HG02763 (cell line): ENCODE results near the gene ILF2.
A peak's percentile ranks its signal among the peaks of the same experiment; 100 is the strongest.

Experiments
- ATAC-seq: cut with Tn5 transposase; IDR thresholded peaks from one replicate; pipeline ENCODE4 v1.9.1; 2021; ENCODE audit warnings: mild to moderate bottlenecking, moderate library complexity; ENCODE audit not compliant: unreplicated experiment

The ILF2 gene

DNA sequence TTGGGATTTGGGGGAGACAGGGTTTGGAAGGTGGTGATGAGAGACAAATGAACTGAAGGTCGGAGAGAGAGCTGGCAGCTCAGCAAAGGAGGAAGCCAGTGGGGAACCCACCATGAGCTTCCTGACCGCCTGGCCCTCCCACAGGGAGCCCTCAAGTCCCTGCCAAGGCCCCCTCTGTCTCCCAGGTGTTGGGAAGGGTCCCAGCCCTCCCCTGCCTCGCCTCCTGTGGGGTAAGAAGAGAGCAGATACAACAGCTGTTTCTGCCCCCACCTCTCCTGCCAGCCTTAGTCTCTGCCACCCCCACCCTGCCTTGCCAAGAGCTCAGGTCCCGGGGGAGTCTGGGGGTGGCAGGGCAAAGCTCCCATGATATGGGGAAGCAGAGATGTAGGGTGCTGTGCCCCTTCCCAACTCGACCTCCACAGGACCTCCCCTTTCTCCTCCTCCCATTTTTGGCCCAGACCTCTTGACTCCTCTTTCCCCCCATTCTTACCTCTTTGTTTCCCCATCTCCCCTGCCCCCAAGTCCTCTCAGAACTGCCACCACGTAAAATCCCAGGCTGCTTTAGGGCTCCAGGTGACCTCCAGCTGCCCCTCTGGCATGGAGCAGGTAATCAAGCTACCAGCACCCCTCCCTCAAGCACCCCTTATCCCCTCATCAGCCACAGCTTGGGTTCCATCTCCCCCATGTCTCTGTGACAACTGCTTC, 42.0 kb downstream of the ILF2 start:
- ATAC-seq: no peak

- no peak for ATAC-seq
Observed at GRCh38 chr1:153627715-153628626, 42.8 kb downstream of the ILF2 start, which contains the start of gene S100A1. Gene S100A1, plus strand, starts transcription at chr1:153628434. Its CDS starts 2,088 bp downstream, at chr1:153630522.

GRCh38 chr1:153626904-153627714, 43.7 kb downstream of the ILF2 start, which contains the start of gene S100A13:
Gene S100A13, minus strand, starts transcription at chr1:153627505. Its CDS starts 1,033 bp downstream, at chr1:153626472.
- ATAC-seq: no peak

DNA sequence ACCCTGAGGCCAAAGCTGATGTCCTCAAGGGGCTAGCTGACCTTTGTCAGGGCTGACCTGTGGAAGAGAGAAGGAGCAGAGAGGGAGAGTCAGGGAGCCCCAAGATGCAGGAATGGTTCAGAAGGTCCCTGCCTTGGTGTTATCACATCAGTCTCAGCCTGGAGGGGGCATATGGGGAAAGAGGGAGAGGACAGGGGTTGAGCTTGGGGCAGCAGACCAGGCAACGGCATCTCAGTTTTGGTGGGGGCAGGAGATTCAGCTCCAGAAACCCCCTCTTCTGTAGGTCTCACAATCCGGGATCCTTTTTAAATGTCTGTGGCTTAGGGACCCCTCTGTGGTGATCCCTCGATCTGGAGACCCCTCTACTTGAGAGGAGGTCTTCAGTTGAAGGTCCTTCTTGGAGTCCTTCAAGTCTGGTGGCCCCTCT, 44.3 kb downstream of the ILF2 start:
- ATAC-seq: no peak

GRCh38 chr1:153624965-153625611, 45.7 kb downstream of the ILF2 start:
- ATAC-seq: no peak

DNA sequence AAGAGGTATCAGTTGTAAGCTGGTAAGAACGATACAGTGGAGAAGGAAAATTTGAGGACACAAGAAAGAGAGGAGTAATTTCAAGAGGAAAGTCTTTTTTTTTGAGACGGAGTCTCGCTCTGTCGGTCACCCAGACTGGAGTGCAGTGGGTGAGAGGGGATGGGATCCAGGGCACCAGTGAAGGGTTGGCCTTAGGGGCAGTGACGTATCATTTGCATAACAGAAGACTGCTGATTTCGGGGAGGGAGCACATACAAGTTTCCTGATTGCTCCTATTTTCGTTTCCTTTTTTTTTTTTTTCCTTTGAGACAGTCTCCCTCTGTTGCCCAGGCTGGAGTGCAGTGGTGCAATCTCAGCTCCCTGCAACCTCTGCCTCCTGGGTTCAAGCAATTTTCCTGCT, 47.7 kb downstream of the ILF2 start:
- ATAC-seq: no peak

- no peak for ATAC-seq
Observed at GRCh38 chr1:153619171-153619570, 51.6 kb downstream of the ILF2 start.

GRCh38 chr1:153617663-153618062, 53.1 kb downstream of the ILF2 start:
- ATAC-seq: peak; percentile 58

DNA sequence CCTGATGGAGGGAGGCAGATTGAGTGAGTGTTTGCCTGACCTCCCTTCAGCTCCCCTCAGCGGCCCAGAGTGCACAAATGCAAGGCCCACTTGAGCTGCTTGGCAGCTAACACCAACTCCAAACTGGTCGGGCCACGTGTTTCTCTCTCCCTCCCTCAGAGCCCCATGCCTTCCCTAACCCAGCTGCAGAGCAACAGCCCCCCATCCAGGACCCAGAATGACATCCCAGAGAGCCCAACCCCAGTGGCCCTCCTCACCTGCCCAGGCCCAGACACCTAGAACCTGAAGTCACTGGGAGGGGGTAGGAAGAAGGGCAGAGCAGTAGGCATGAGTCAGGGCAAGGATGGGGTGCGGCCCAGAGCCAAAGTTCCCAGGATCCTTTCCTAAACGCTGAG, 53.9 kb downstream of the ILF2 start:
- ATAC-seq: no peak

DNA sequence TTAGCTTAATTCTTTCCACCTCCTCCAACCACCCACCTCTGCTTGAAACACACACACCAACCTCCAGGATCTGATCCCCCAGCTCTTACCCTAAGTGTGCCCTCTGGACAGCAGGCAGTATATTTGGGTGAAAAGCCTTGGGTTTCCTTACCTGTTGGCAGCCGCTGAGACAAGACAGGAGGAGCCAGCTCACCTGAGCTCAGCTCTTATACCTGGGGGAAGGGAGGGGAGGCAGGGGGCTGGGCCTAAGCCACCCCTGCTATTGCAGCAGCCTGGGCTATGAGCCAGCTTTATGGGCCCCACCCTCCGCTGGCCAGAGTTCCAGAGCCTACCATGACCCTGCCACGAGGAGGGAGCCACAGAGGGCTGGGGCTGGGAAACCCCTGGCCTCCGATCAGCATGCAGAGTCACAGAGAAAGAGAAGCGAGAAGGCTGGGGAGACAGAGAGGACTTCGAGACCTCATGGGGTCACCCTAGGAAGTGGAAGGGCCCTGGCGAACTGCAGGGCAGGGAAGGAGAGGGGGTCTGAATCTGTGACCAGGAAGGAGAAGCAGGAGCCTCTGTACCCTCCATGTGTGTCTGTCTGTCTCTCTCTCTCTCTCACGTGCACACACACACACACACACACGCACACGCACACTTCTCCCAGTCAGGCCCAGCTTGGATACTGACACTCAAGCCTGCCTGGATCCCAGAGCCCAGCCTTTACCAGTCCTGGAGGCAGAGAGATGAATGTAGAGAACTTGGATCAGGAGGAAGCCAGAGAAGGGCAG, 54.5 kb downstream of the ILF2 start, which contains the start of gene S100A14:
TSS of gene S100A14 (minus strand) at position 182 of the 773 bp plus-strand sequence. CDS start 467 bp downstream, outside the sequence.
- no peak for ATAC-seq

DNA sequence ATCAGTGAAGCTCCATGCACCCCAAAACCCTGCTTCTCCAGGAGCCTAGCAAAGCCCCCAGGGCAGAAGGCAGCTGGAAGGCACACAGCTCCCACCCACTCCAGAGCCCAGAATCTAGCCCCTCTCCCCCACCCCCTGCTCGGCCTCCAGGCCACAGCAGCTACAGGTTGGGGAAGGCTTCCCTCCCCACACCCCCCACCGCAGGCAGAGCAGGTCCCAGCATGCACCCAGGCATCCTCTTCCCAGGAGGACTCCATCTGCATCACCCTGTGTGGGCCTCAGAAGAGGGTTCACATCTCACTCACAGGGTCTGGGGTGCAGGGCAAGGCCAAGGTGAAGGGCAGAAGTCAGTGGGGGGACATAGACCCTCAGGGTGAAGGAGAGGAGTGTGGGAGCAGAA, 55.4 kb downstream of the ILF2 start:
- no peak for ATAC-seq

DNA sequence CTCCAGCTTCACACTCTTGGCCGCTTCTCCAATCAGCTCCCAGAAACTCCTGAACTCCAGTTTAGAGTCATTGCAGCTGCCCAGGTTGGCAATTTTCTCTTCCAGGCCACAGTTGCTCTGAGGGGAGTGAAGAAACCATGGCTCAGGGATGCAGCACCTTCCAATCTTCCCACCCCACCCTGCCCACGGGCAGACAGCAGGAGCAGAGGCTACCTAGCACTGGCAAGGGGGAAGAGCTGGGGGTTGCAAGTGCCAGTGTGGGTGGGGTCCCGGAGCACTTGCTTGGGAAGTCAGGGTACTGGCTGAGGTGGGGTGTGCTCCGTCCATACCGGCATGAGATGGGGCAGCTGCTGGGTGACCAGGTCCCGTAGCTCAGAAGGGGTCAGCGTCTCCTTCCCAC, 55.9 kb downstream of the ILF2 start:
- no peak for ATAC-seq

GRCh38 chr1:153614189-153614900, 56.4 kb downstream of the ILF2 start:
- ATAC-seq: no peak

GRCh38 chr1:153613406-153613805, 57.4 kb downstream of the ILF2 start:
- no peak for ATAC-seq

- no peak for ATAC-seq
Observed at GRCh38 chr1:153612755-153613331, 58.0 kb downstream of the ILF2 start, which contains the start of gene S100A16. Gene S100A16, minus strand, starts transcription at chr1:153613137. Its CDS starts 4,986 bp downstream, at chr1:153608151.

DNA sequence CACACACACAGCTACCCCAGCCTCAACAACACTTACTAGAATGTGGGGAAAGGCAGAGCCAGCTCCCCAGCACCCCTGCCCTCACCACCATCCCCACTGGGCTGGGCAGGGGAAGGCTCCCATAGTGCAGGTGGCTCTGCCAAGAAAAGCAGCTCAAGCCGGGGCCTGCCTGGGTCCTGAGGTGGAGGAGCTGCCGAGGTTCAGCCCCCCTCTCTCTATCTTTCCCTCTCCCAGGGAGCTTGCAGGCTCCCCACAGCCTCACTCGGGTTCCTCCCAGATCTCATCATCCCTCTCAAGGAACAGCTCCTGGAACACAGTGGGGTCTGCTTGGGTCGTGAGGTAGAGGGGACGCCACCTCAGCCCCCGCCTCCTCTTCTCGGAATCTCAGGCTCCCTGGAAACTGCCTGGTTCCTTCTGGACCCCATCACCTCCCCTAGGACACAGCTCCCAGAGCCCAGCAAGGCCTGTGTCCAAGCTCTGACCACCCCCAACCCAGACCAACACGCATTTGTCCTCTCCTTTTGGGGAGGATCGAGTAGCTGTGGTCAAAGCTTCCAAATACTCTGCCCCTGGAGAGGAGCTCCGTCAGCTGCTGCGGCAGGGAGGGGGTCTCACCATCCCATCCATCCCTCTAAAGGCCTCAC, 58.6 kb downstream of the ILF2 start:
- ATAC-seq: no peak
